ENCODE data around the gene VMAC.

The VMAC gene

GRCh38 chr19:5932609-5933262 lies 28.1 kb downstream of the VMAC start:
- DNase-seq: peak; percentile 89

- no peak for DNase-seq
These were observed 28.9 kb downstream of the VMAC start for GRCh38 chr19:5933391-5934068.

DNA sequence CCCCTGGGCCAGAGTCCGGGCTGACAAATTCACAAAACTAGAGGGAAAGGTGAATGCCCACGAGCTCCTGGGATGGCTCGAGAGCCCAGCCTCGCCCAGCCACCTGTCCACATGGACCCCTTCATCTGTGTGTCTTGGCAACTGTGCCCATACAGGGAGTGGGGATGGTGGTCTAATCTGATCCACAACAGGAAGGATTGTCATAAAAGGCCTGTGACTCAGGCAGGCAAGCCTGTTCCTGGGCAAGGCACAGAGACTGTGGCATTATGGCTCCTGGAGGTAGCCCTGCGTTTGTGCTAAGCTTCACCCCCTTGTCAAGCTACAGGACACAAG lies 29.4 kb downstream of the VMAC start:
- DNase-seq: no peak

GRCh38 chr19:5934774-5935472 lies 30.3 kb downstream of the VMAC start:
- peak; percentile 31 for DNase-seq

GRCh38 chr19:5935473-5936291 lies 31.0 kb downstream of the VMAC start:
- peak; percentile 57 for DNase-seq

DNA sequence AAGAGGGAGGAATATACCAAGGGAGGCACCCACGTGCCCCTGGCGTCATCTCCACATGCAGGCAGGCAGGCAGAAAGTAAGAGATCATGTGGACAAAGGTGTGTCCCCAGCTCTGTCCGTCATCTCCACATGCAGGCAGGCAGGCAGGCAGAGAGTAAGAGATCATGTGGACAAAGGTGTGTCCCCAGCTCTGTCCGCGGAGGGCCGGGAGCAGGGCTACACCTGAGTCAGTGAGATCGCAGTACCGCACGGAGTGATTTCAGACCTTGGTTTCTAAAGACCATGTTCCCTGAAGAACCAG lies 31.6 kb downstream of the VMAC start:
- DNase-seq: no peak

GRCh38 chr19:5937550-5937949 lies 32.9 kb downstream of the VMAC start:
- DNase-seq: no peak

GRCh38 chr19:5940260-5941208 lies 35.9 kb downstream of the VMAC start:
- DNase-seq: no peak

- no peak for DNase-seq
These were observed 37.0 kb downstream of the VMAC start for GRCh38 chr19:5941673-5942072.

DNA sequence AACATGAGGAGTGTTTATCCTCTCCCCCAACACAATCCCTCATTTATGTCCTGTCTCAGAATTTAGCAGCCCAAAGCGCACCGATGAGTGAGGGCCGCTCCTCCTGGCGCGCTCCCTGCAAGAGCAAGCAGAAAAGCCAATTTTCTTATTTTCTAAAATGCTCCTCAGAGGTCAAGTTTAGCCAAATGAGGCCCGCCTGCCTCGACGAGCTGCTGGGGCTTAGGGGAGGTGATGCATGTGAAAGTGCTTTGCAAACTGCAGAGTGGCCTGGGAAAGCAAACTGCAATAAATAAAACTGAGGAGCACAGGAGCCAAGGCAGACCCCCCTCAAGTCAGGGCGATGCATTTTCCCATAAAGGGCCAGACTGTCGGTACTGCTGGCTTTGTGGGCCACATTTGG lies 38.4 kb downstream of the VMAC start:
- DNase-seq: no peak

- no peak for DNase-seq
These were observed 39.0 kb downstream of the VMAC start for GRCh38 chr19:5943623-5944022.

GRCh38 chr19:5947435-5947834 lies 42.8 kb downstream of the VMAC start:
- DNase-seq: no peak

DNA sequence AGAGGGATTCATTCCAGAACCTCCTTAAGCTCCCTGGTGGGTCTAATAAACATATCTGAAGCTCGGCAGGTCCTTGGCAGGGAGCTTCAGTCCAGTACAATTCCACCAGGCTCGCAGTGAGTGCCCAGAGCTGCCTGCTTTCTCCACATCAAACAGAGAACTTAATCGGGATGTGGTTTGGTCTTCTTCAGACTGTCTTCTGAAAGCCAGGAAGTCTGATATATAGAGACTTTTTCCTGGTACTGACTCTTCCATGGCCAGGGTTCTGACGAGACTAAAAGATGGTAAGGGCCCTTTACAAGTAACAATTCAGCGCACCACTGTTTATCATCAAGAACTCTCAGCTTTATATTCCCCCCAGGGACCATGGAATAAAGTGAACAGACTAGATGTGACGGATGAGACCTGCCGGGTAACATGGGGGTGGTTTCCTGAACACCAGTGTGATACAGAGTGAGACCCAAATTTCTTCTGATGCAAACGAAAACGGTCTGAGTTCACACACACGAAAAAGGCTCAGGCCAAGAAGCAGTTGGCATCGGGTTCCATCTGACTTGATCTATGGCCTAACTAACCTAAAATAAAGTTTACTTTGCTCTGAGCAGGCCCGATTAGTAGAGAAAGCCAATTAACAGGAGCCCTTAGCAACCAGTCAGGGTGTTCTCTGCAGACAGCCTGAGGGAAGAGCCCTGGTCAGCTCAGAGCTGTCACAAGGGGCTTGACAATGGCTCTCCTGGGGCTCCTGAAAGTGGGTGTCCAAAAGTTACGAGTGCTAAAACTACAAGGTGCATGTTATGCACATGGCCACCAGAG lies 44.3 kb downstream of the VMAC start:
- DNase-seq: peak; percentile 61

DNA sequence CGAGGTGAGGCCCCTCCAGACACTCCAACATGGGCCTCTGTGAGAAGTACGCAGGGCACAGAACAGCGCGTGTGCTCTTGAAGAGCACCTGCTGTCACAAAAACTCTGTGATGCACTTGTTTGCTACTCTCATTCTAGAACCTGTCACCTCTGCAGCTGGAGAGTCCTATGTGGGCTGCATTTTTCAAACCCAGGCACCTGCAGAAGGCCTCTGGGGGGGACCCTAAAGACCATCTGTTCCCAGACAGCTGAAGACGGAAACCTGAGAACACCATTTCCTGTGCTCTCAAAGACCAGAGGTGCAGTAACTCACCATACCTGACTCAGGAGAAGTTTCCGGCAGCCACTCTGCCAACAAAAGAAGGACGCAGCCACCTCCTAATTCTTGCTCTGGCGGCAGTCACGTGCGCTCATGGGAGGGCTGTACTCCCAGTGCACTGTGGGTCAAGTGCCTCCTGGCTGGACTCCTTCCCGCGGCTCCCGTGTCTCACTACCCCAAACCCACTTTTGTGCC lies 45.2 kb downstream of the VMAC start:
- DNase-seq: no peak

DNA sequence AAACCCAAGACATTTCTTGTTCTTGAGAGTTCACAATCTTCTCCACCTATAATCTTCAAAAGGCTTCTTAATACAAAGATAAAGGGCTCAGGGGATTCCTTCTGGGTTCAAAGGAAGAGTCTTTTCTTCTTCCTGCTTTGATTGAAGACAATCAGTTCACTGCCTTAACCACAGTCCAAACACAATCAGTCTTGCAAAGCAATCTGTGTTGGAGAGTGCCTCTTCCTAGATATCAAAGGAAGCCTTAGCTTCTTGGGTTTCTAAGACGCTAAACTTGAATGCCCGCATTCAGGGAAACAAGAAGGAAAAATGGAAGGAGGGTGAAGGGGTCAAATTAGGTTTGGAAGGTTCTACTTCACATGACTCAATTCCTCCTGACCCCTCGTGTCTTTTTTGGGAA lies 46.1 kb downstream of the VMAC start:
- DNase-seq: no peak

DNA sequence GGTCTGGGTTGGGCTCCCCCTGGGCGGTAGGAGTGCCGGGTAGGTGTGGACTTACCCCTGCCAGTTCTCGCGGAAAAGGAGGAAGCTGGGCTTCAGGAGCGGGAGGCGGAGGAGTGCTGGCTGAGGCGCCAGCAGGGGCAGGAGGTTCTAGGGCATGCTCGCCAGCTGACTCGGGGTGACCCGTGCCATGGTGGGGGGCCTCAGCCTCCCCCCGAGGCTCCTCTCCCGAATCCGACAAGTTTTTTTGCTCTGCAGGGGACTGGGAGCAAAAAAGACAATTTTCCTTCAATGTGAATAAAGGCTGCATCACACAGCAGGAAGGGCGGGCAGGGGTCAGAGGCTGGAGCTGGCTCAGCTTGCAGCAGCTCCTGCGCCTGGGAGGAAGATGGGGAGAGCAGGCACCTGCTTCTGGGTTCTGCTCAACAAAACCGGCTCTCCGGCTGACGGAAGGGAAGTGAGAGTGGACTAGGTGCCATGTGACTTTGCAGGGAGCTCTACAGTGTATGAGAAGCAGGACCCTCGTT lies 46.7 kb downstream of the VMAC start:
- DNase-seq: no peak

- DNase-seq: no peak
These were observed 47.7 kb downstream of the VMAC start for GRCh38 chr19:5952193-5953029.

GRCh38 chr19:5953030-5953589 lies 48.4 kb downstream of the VMAC start:
- DNase-seq: no peak

GRCh38 chr19:5953680-5954213 lies 49.1 kb downstream of the VMAC start:
- DNase-seq: no peak

GRCh38 chr19:5954293-5954692 lies 49.6 kb downstream of the VMAC start:
- DNase-seq: no peak
